ENCODE measurements around the gene SLC35E4. TPM values are rescaled to one million over a fixed set of nuclear protein-coding genes. Genes with fewer than 3 reads are reported as not detected.

The SLC35E4 gene
- total and polyA plus RNA-seq, 2 donors (not counting 1 experiment from before 2014, with no cell fraction given): 0.39 to 3.4 TPM

DNA sequence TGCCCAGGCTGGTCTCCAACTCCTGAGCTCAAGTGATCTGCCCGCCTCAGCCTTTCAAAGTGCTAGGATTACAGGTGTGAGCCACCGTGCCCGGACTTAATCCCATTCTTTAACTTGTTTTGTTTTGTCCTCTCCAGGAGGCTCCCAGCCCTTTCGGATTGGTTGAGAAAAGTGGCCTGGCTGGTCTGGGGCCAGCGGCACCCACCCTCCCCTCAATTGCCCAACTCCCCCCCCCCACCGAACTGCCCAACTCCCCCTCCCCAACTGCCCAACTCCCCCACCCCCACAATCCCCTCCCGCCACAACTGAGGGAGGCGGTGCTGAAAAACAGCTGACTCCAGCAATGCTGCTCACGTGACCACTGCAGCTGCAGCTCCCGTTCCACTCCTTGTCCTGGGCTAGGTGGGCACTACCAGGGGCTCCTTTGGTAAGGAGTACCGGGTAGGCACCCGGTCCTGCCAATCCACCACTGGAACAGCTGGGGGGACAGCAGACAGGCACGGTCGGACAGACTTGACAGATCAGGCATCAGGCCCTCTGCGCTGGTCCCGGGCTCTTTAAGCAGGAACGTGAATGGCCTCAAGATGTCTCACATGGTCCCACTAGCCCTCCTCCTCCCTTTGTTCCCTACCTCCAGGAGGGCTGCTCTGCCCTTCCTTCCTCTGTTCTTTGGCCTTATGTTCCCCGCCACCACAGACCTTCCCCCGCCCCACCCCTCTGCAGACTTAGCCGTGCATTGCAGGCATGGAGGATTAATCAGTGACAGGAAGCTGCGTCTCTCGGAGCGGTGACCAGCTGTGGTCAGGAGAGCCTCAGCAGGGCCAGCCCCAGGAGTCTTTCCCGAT, 28.9 kb upstream of the SLC35E4 start, which contains the start of gene TCN2:
Gene TCN2 (plus strand): TSS at position 720 of the 845 bp plus-strand sequence. CDS start 158 bp downstream, outside the sequence.
- no peaks in the 10 kb centered on the region for H3K9me3 Mint-ChIP-seq (ENCODE audit: insufficient read depth)
- Histone ChIP-seq H3K4me1 (ENCODE audit: control insufficient read depth in 2 of 2, insufficient read depth in 2 of 2, low read length in 2 of 2) (peaks cover 18 to 42% of the 10 kb centered on the region in 2 donors), H3K36me3 (replicated peaks in 1 of 2; ENCODE audit: control extremely low read depth in 1 of 2, control insufficient read depth in 1 of 2, extremely low read depth in 1 of 2, insufficient read depth in 2 of 2, low read length in 1 of 2) (no peaks in the 10 kb centered on the region), H3K79me2 (ENCODE audit: control insufficient read depth, insufficient read depth, low read length) (no peaks in the 10 kb centered on the region), H3K9ac (ENCODE audit: low read length) (peak within 1 kb of the TSS; percentile 70), H3K27ac (ENCODE audit: low read length in 2 of 2) (no peak within 1 kb of the TSS), H3K4me3 (ENCODE audit: control extremely low read depth in 1 of 5, extremely low read depth in 1 of 5, insufficient read depth in 1 of 5, low read depth in 2 of 5, low read length in 4 of 5) (peak within 1 kb of the TSS; percentile 26 to 70 (median 59)), H3K27me3 (replicated peaks in 1 of 4; ENCODE audit: control extremely low read depth in 1 of 4, control insufficient read depth in 3 of 4, insufficient read depth in 4 of 4, low read length in 3 of 4) (no peaks in the 10 kb centered on the region), H2AFZ (ENCODE audit: insufficient read depth, low read depth, low read length, poor library complexity, severe bottlenecking) (peak within 1 kb of the TSS; percentile 85), H3K9me3 (ENCODE audit: control extremely low read depth in 1 of 3, control insufficient read depth in 2 of 3, insufficient read depth in 1 of 3, low read length in 2 of 3) (no peaks in the 10 kb centered on the region), H3K4me2 (replicated peaks; ENCODE audit: low read depth, low read length, poor library complexity, severe bottlenecking) (peak within 1 kb of the TSS; percentile 97), H4K20me1 (ENCODE audit: control insufficient read depth, insufficient read depth, low read length, poor library complexity, severe bottlenecking) (no peaks in the 10 kb centered on the region)
- WGBS (ENCODE audit: insufficient coverage): 5% methylated on average over 16 of the region's 24 CpGs
- peaks cover 15% of the 10 kb centered on the region for H3K27me3 Mint-ChIP-seq
- TF ChIP-seq, protein P1, sequence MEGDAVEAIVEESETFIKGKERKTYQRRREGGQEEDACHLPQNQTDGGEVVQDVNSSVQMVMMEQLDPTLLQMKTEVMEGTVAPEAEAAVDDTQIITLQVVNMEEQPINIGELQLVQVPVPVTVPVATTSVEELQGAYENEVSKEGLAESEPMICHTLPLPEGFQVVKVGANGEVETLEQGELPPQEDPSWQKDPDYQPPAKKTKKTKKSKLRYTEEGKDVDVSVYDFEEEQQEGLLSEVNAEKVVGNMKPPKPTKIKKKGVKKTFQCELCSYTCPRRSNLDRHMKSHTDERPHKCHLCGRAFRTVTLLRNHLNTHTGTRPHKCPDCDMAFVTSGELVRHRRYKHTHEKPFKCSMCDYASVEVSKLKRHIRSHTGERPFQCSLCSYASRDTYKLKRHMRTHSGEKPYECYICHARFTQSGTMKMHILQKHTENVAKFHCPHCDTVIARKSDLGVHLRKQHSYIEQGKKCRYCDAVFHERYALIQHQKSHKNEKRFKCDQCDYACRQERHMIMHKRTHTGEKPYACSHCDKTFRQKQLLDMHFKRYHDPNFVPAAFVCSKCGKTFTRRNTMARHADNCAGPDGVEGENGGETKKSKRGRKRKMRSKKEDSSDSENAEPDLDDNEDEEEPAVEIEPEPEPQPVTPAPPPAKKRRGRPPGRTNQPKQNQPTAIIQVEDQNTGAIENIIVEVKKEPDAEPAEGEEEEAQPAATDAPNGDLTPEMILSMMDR (IDR thresholded peaks at IDR 0.05): no peak
- no peak for TF ChIP-seq EZH2 (IDR thresholded peaks at IDR 0.05; ENCODE audit: borderline replicate concordance, insufficient read depth, low read depth, low read length, poor library complexity, severe bottlenecking)
- intact Hi-C loops (cut with micrococcal nuclease): loop anchor here (1.0 to 2.0 kb wide), 3 partner anchors 14 to 88 kb away; partner anchors contain the start of genes OSBP2 and SLC35E4
- peaks cover 29% of the 10 kb centered on the region for H3K4me1 Mint-ChIP-seq
- ATAC-seq (ENCODE audit: low read depth) (peak; percentile 55), DNase-seq (peak; percentile 38)
- peak within 1 kb of the TSS; percentile 90 for H3K4me3 Mint-ChIP-seq
- CTCF ChIA-PET: interaction anchor here (0.9 to 1.8 kb wide), 5 partner anchors 26 to 149 kb away, joined by 3 to 7 read pairs (median 3); no protein-coding TSS in a partner anchor
- POLR2A ChIA-PET: interaction anchor here (0.6 to 1.4 kb wide), 3 partner anchors 15 to 111 kb away, joined by 3 to 4 read pairs (median 3); partner anchors contain the start of genes PES1 and SLC35E4
- H3K27ac Mint-ChIP-seq: peak within 1 kb of the TSS; percentile 64
